B cell (primary cell): ENCODE results near the gene FUT7.

Experiments used
- CTCF ChIP-seq: fragments of 200-600 bp; IDR thresholded peaks from one replicate; pipeline ENCODE4 v1.8.0; 2022; ENCODE audit warnings: antibody characterized with exemption, mild to moderate bottlenecking
- EZH2 ChIP-seq: IDR thresholded peaks from 2 replicates; pipeline ENCODE4 v1.6.1; 2012; ENCODE audit warnings: borderline replicate concordance, low read depth, mild to moderate bottlenecking, moderate library complexity, low read length; ENCODE audit not compliant: insufficient read depth, poor library complexity, severe bottlenecking

GRCh38 chr9:137070201-137070905 lies 38.5 kb upstream of the FUT7 start, which contains the start of gene SAPCD2:
- no peak for TF ChIP-seq CTCF
- no peak for TF ChIP-seq EZH2
